Fibroblast of villous mesenchyme (primary cell): ENCODE measurements around the gene CLDN15. TPM values are rescaled to one million over a fixed set of nuclear protein-coding genes. Genes with fewer than 3 reads are reported as not detected.

Experiments used
- DNase-seq: peaks from one replicate; pipeline ENCODE4 v3.0.0-alpha.2; 2010; ENCODE audit warnings: low read depth
- H3K4me3 ChIP-seq: 2 replicates; pipeline ENCODE4 v1.5.1; 2011; ENCODE audit warnings: low read depth, mild to moderate bottlenecking, low read length
- total RNA-seq: library from RNA; depleted of rRNA; stranded (reverse); fragments of >200 nt; gene quantifications from 2 replicates; pipeline ENCODE4 v1.2.3, GENCODE V29; 2012
- TF ChIP-seq, protein P1 (sequence below): IDR thresholded peaks from 2 replicates; pipeline ENCODE4 v1.5.1; 2012; ENCODE audit warnings: low read depth, mild to moderate bottlenecking, low read length; ENCODE audit not compliant: insufficient read depth

Gene CLDN15
- total RNA-seq, 1 donor = 4.7 TPM

DNA sequence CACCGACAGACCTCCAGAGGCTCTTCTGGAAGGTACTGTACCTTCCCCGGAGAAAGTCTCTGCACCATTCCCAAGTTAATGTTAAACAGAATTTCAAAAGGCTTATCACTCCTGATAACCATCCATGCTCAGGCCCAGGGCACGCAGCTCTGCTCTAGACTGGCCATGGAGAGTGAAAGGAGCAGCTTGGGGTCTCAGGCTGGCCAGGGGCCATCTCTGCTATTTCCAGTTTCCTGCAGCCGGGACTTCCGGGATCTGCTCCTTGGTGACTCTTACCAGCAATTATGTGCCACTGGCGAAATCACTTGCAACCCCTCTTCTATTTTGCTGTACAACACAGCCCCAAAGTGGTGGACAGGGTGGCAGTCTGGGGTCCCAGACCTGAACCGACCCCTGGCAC, 6.0 kb downstream of the CLDN15 start:
- TF ChIP-seq, protein P1, sequence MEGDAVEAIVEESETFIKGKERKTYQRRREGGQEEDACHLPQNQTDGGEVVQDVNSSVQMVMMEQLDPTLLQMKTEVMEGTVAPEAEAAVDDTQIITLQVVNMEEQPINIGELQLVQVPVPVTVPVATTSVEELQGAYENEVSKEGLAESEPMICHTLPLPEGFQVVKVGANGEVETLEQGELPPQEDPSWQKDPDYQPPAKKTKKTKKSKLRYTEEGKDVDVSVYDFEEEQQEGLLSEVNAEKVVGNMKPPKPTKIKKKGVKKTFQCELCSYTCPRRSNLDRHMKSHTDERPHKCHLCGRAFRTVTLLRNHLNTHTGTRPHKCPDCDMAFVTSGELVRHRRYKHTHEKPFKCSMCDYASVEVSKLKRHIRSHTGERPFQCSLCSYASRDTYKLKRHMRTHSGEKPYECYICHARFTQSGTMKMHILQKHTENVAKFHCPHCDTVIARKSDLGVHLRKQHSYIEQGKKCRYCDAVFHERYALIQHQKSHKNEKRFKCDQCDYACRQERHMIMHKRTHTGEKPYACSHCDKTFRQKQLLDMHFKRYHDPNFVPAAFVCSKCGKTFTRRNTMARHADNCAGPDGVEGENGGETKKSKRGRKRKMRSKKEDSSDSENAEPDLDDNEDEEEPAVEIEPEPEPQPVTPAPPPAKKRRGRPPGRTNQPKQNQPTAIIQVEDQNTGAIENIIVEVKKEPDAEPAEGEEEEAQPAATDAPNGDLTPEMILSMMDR = no peak
- DNase-seq = no peak
- H3K4me3 ChIP-seq = no peak overlapping the region

DNA sequence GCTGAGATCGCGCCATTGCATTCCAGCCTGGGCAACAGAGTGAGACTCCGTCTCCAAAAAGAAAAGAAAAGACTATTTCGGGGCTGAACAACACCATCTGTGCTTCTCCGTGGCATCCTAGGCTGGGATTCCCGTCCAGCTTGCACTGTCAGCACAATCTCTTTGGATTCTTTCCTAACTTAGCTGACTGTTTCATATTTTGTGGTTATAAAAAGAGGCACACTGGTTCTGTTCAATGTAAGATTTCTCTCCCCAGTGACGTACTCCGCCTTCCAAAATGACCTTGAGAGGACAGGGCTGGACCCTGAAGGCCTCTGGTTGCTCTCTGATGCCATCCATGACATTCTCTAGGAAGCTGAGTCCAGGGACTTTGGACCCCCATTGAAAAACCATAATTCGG, 10.9 kb downstream of the CLDN15 start:
- H3K4me3 ChIP-seq = no peak overlapping the region
- TF ChIP-seq, protein P1 = no peak
- DNase-seq = peak; percentile 62

DNA sequence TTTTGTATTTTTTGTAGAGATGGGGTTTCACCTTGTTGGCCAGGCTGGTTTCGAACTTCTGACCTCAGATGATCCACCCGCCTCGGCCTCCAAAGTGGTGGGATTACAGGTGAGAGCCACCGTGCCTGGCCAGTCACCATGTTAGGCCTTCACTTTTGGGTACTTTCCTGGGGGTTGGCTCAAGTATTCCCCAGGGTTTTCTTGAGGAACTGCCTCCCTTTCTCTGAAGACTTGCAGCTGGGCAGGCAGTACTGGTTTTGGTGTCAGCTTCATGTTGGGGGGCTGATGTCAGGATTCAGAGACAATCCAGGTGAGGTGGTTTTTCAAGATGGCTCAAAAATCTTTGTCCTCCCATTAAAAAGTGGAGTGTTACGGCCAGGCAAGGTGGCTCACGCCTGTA, 12.0 kb downstream of the CLDN15 start:
- TF ChIP-seq, protein P1 = no peak
- H3K4me3 ChIP-seq = no peak overlapping the region
- DNase-seq = no peak

DNA sequence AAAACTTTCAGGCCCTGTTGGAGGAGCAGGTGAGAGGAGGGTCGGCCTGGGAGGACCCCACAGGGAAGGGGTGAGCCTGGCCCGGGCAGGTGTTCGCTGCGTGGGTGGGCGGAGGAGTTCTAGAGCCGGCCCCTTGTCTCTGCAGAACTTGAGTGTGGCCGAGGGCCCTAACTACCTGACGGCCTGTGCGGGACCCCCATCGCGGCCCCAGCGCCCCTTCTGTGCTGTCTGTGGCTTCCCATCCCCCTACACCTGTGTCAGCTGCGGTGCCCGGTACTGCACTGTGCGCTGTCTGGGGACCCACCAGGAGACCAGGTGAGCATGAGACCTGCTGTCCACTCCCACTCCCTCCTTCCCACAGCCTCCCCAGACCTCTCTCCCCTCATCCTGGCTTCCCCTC, 14.1 kb downstream of the CLDN15 start:
- TF ChIP-seq, protein P1 = no peak
- DNase-seq = no peak
- no peak overlapping the region for H3K4me3 ChIP-seq

DNA sequence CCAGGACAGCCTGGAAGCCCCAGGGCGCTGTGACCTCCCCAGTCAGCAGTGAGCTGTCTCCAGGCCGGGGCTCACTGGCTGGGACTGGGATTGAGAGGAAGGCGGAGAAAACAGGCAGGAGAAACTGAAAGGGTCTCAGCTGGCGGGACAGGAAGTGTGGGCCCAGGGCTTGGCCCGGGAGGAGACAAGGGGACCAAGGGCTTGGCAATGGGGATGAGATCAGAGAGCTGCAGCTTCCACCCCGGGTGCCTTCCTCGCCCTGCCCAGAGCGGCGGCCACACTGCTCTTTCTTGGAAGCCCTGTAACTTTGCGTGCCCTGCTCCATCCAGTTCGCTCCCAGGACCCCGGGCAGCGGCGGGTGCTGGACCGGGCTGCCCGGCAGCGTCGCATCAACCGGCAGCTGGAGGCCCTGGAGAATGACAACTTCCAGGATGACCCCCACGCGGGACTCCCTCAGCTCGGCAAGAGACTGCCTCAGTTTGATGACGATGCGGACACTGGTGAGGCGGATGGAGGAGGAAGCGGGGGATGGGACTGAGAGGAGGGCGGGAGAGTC, 15.2 kb downstream of the CLDN15 start:
- TF ChIP-seq, protein P1 = no peak
- DNase-seq = no peak
- no peak overlapping the region for H3K4me3 ChIP-seq

DNA sequence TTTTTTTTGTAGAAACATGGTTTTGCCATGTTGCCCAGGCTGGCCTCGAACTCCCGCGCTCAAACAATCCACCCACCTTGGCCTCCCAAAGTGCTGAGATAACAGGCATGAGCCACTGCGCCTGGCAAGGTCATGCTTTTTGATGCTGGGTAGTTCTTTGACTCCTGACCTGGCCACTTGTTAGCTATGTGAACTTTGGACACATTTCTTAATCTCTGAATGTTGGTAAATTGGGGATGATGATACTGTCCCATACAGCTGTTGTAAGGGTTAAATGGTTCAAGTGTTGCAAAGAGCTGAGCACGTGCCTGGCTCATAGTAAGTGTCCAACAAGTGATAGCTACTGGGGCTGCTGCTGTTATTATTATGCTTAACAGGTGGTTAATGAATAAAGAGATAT, 17.3 kb downstream of the CLDN15 start:
- TF ChIP-seq, protein P1 = no peak
- no peak for DNase-seq
- H3K4me3 ChIP-seq = no peak overlapping the region
